A673 (cell line): ENCODE measurements around the gene IGFBP5. TPM values are rescaled to one million over a fixed set of nuclear protein-coding genes. Genes with fewer than 3 reads are reported as not detected.

Source experiments
- BruUV-seq: library from RNA; stranded (reverse); fragments of 400-500 nt; replicated peaks from 2 replicates; lab custom pipeline; 2021; lab: Mats Ljungman, UMichigan
- CTCF ChIA-PET: fragments of 300-600 bp; sonication (Branson Sonifier 250); formaldehyde crosslinking; loops from one replicate; lab custom pipeline; 2022; ENCODE audit warnings: antibody characterized with exemption; lab: Charles Lee
- POLR2A ChIA-PET: fragments of 300-600 bp; sonication (Branson Sonifier 250); formaldehyde crosslinking; loops from one replicate; lab custom pipeline; 2022; ENCODE audit warnings: antibody characterized with exemption; ENCODE audit not compliant: low non-redundant PET; lab: Charles Lee
- DNase-seq: peaks from one replicate; pipeline ENCODE4 v3.0.0-alpha.2; 2015; ENCODE audit warnings: low spot score
- H3K27ac ChIP-seq: fragments of 200-600 bp; sonication (generic); 2 replicates; pipeline ENCODE4 v1.5.1; 2016; ENCODE audit warnings: mixed run types, low read depth, mild to moderate bottlenecking, mixed read lengths, antibody characterized with exemption, low read length; ENCODE audit not compliant: poor library complexity, severe bottlenecking
- H3K27me3 ChIP-seq: fragments of 200-600 bp; sonication (generic); replicated peaks from 2 replicates; pipeline ENCODE4 v1.6.1; 2017; ENCODE audit warnings: mixed run types, low read depth, mild to moderate bottlenecking, mixed read lengths, antibody characterized with exemption, low read length; ENCODE audit not compliant: insufficient read depth, poor library complexity
- H3K36me3 ChIP-seq: fragments of 200-600 bp; sonication (generic); 2 replicates; pipeline ENCODE4 v1.6.1; 2016; ENCODE audit warnings: mixed run types, mild to moderate bottlenecking, mixed read lengths, antibody characterized with exemption, low read length; ENCODE audit not compliant: insufficient read depth, poor library complexity, severe bottlenecking
- H3K4me1 ChIP-seq: fragments of 200-600 bp; sonication (generic); 2 replicates; pipeline ENCODE4 v1.6.1; 2017; ENCODE audit warnings: mixed run types, mild to moderate bottlenecking, mixed read lengths, antibody characterized with exemption, low read length; ENCODE audit not compliant: insufficient read depth, poor library complexity, severe bottlenecking
- H3K4me3 ChIP-seq: fragments of 200-600 bp; sonication (generic); 2 replicates; pipeline ENCODE4 v1.5.1; 2016; ENCODE audit warnings: low read depth, mixed run types, mild to moderate bottlenecking, mixed read lengths, low read length; ENCODE audit not compliant: poor library complexity, severe bottlenecking
- H3K9me3 ChIP-seq: fragments of 200-600 bp; sonication (generic); 2 replicates; pipeline ENCODE4 v1.6.1; 2016; ENCODE audit warnings: mixed run types, low read depth, mild to moderate bottlenecking, mixed read lengths, antibody characterized with exemption, low read length; ENCODE audit not compliant: poor library complexity, severe bottlenecking
- CTCF ChIP-seq: fragments of 300-800, 200-600 bp; sonication (generic); conservative IDR thresholded peaks from 2 replicates; pipeline ENCODE4 v1.5.1; 2017; ENCODE audit warnings: low read depth, mild to moderate bottlenecking, antibody characterized with exemption, low read length, moderate library complexity, mixed read lengths
- EZH2 ChIP-seq: fragments of 200-600 bp; sonication (generic); IDR thresholded peaks from 2 replicates; pipeline ENCODE4 v1.6.1; 2017; ENCODE audit warnings: borderline replicate concordance, low read depth, mild to moderate bottlenecking, mixed read lengths, antibody characterized with exemption, low read length; ENCODE audit not compliant: poor library complexity, severe bottlenecking
- intact Hi-C: fragments of 100-400 bp; cut with micrococcal nuclease; formaldehyde crosslinking; loops from one replicate; pipeline ENCODE4 v1.10.0; 2022; ENCODE audit not compliant: unreplicated experiment
- total RNA-seq: library from RNA; stranded (reverse); gene quantifications from 2 replicates; pipeline ENCODE4 v1.2.3, GENCODE V29; 2021

Gene IGFBP5
- total RNA-seq, 1 experiment from 2014 or later = 5.4 TPM

DNA sequence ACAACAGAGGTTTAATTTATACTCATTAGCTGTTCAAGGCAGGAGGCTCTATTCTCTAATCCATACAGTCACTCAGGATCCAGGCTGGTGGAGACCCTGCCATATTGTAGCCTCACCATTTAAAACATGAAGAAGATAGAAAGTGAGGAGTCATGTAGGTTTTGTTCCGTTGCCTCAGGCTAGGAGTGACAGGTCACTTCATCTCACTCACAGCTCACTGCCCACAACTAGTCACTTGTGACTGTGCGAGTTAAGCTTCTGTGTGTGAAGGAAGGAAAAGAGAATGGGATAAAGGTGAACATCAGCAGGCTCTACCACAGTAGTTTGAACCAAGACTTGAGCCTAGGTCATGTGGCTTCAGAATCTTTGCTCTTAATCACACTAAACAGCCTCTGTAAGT, 71.1 kb downstream of the IGFBP5 start:
- Histone ChIP-seq H3K9me3 (no peaks in the 10 kb centered on the region), H3K36me3 (no peaks in the 10 kb centered on the region), H3K4me1 (peaks cover 32% of the 10 kb centered on the region), H3K27me3 (no peaks in the 10 kb centered on the region), H3K27ac (no peak overlapping the region), H3K4me3 (no peak overlapping the region)
- TF ChIP-seq EZH2 (no peak), CTCF (no peak)
- DNase-seq = no peak
- no TSS peak for BruUV-seq
- ChIA-PET POLR2A (no interaction called here), CTCF (no interaction called here)
- intact Hi-C loops = no loop called here

DNA sequence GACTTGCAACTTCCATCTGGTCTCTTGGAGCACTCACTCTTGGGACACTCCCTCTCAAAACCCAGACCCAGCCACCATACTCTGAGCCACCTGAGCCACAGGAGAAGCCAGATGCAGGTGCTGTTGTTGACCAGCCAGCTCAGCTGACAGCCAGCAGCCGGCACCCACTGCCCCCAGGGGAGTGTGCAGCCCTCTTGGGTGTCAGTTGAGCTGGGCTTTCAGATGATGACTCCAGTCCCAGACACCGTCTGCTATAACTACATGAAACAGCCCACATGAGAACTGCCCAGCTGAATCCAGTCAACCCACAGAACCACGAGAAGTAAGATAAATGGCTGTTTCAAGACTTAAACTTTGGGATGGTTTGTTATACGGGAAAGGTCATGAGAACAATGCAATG, 72.8 kb downstream of the IGFBP5 start:
- ChIA-PET CTCF (no interaction called here), POLR2A (no interaction called here)
- Histone ChIP-seq H3K9me3 (no peaks in the 10 kb centered on the region), H3K4me1 (peaks cover 49% of the 10 kb centered on the region), H3K4me3 (no peak overlapping the region), H3K36me3 (no peaks in the 10 kb centered on the region), H3K27ac (no peak overlapping the region), H3K27me3 (no peaks in the 10 kb centered on the region)
- no peak for DNase-seq
- no peak for TF ChIP-seq EZH2
- no peak for TF ChIP-seq CTCF
- intact Hi-C loops = no loop called here
- no TSS peak for BruUV-seq

Other genes starting within 250 kb of the IGFBP5 start
- gene RPL37A, start 196.7 kb downstream of the IGFBP5 start, total RNA-seq = 2,455 and 2,535 TPM in 2 replicates
- gene IGFBP2, start 62.1 kb downstream of the IGFBP5 start, total RNA-seq = 614 and 767 TPM in 2 replicates
- gene TNP1, start 164.5 kb upstream of the IGFBP5 start, total RNA-seq = not detected in 2 replicates